Measurements from ENCODE around the gene ERVH48-1.
"Not testable (repeated sequence)": the region's sequence is repeated elsewhere in the genome, so short reads cannot be mapped to it uniquely, and the experiment has no call there.

Gene ERVH48-1

GRCh38 chr21:42918291-42918690 lies 7.1 kb downstream of the ERVH48-1 start:
- no peak for DNase-seq (ENCODE audit: low read depth)
- H3K4me3 ChIP-seq (ENCODE audit: low read depth, low read length), result no peak overlapping the region
- TF ChIP-seq CTCF (IDR thresholded peaks at IDR 0.05; ENCODE audit: low read depth, low read length, missing control alignments), result no peak

- no peak for TF ChIP-seq CTCF (IDR thresholded peaks at IDR 0.05; ENCODE audit: low read depth, low read length, missing control alignments)
- no peak overlapping the region for H3K4me3 ChIP-seq (ENCODE audit: low read depth, low read length)
- DNase-seq (ENCODE audit: low read depth), result no peak
Measured at GRCh38 chr21:42913476-42913875, 12.0 kb downstream of the ERVH48-1 start.

GRCh38 chr21:42911920-42912319 lies 13.5 kb downstream of the ERVH48-1 start:
- not testable (repeated sequence) for H3K4me3 ChIP-seq (ENCODE audit: low read depth, low read length); DNase-seq (ENCODE audit: low read depth)

GRCh38 chr21:42908484-42908883 lies 16.9 kb downstream of the ERVH48-1 start:
- H3K4me3 ChIP-seq (ENCODE audit: low read depth, low read length); DNase-seq (ENCODE audit: low read depth): not testable (repeated sequence)

- TF ChIP-seq CTCF (IDR thresholded peaks at IDR 0.05; ENCODE audit: low read depth, low read length, missing control alignments), result no peak
- no peak overlapping the region for H3K4me3 ChIP-seq (ENCODE audit: low read depth, low read length)
- no peak for DNase-seq (ENCODE audit: low read depth)
Measured at GRCh38 chr21:42906233-42906632, 19.2 kb downstream of the ERVH48-1 start.

GRCh38 chr21:42905195-42905594 lies 20.2 kb downstream of the ERVH48-1 start:
- DNase-seq (ENCODE audit: low read depth), result no peak
- no peak for TF ChIP-seq CTCF (IDR thresholded peaks at IDR 0.05; ENCODE audit: low read depth, low read length, missing control alignments)
- H3K4me3 ChIP-seq (ENCODE audit: low read depth, low read length), result no peak overlapping the region

- no peak for DNase-seq (ENCODE audit: low read depth)
- no peak for TF ChIP-seq CTCF (IDR thresholded peaks at IDR 0.05; ENCODE audit: low read depth, low read length, missing control alignments)
- H3K4me3 ChIP-seq (ENCODE audit: low read depth, low read length), result no peak overlapping the region
Measured at GRCh38 chr21:42903817-42904216, 21.6 kb downstream of the ERVH48-1 start.

GRCh38 chr21:42900446-42900845 lies 25.0 kb downstream of the ERVH48-1 start:
- TF ChIP-seq CTCF (IDR thresholded peaks at IDR 0.05; ENCODE audit: low read depth, low read length, missing control alignments), result no peak
- DNase-seq (ENCODE audit: low read depth), result no peak
- H3K4me3 ChIP-seq (ENCODE audit: low read depth, low read length), result no peak overlapping the region
